Activated CD8-positive, alpha-beta T cell treated with anti-CD3 and anti-CD28 coated beads for 36 hours (primary cell): ENCODE data around the gene PPP2R5D. TPM values are rescaled to one million over a fixed set of nuclear protein-coding genes. Genes with fewer than 3 reads are reported as not detected.
"Not testable (repeated sequence)": the region's sequence is repeated elsewhere in the genome, so short reads cannot be mapped to it uniquely, and the experiment has no call there.

ENCODE experiments used
- ATAC-seq: fragments of 200-7000 bp; cut with Tn5 transposase; one replicate; pipeline ENCODE4 v1.10.0; 2021; ENCODE audit warnings: mild to moderate bottlenecking, moderate library complexity
- CTCF ChIA-PET: fragments of 350-600 bp; sonication (Branson Sonifier 250); formaldehyde crosslinking; loops from one replicate; lab custom pipeline; 2021; ENCODE audit warnings: antibody characterized with exemption; lab: Charles Lee
- POLR2A ChIA-PET: fragments of 350-600 bp; sonication (Branson Sonifier 250); formaldehyde crosslinking; loops from one replicate; lab custom pipeline; 2021; ENCODE audit warnings: antibody characterized with exemption; lab: Charles Lee
- DNase-seq: peaks from one replicate; pipeline ENCODE4 v3.0.0-alpha.2; 2020
- H3K27ac Mint-ChIP-seq: one replicate; pipeline ENCODE4 v1.8.0; 2021; ENCODE audit warnings: mild to moderate bottlenecking, mixed read lengths
- H3K27me3 Mint-ChIP-seq: one replicate; pipeline ENCODE4 v1.8.0; 2021; ENCODE audit warnings: mixed read lengths
- H3K36me3 Mint-ChIP-seq: one replicate; pipeline ENCODE4 v1.8.0; 2021; ENCODE audit warnings: low read depth, mixed read lengths
- H3K4me1 Mint-ChIP-seq: one replicate; pipeline ENCODE4 v1.8.0; 2021; ENCODE audit warnings: low read depth, mixed read lengths
- H3K4me3 Mint-ChIP-seq: one replicate; pipeline ENCODE4 v1.8.0; 2021; ENCODE audit warnings: mild to moderate bottlenecking, moderate library complexity, mixed read lengths
- H3K9me3 Mint-ChIP-seq: one replicate; pipeline ENCODE4 v1.8.0; 2021; ENCODE audit warnings: mixed read lengths
- intact Hi-C: fragments of 100-400 bp; cut with micrococcal nuclease; formaldehyde crosslinking; loops from one replicate; pipeline ENCODE4 v1.10.0; 2022
- total RNA-seq, 2 experiments: library from RNA; stranded (reverse); gene quantifications; one replicate each; pipeline ENCODE4 v1.2.3, GENCODE V29; 2021
- TF ChIP-seq, protein P1 (sequence below): fragments of 200-600 bp; IDR thresholded peaks from one replicate; pipeline ENCODE4 v1.8.0; 2022; ENCODE audit warnings: antibody characterized with exemption, mild to moderate bottlenecking

The PPP2R5D gene
- total RNA-seq, 2 experiments from 2014 or later, result 41.6 to 47.5 TPM

DNA sequence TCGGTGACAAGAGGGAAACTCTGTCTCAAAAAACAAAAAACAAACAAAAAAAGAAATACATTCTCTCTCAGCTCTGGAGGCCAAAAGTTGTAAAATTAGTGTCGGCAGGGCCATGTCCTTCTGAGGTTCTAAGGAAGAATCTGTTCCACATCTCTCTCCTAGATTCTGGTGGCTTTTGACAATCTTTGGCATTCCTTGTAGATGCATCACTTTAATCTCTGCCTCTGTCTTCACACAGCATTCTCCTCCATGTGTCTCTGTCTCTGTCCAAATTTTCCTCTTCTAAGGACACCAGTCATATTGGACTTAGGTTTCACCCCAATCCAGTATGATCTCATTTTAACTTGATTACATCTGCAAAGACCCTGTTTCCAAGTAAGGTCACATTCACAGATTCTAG is 9.1 kb downstream of the PPP2R5D start:
- H3K27ac Mint-ChIP-seq, result no peak overlapping the region
- peaks cover 8% of the 10 kb centered on the region for H3K4me1 Mint-ChIP-seq
- H3K9me3 Mint-ChIP-seq, result no peaks in the 10 kb centered on the region
- intact Hi-C loops, result no loop called here
- H3K27me3 Mint-ChIP-seq, result no peaks in the 10 kb centered on the region
- TF ChIP-seq, protein P1, sequence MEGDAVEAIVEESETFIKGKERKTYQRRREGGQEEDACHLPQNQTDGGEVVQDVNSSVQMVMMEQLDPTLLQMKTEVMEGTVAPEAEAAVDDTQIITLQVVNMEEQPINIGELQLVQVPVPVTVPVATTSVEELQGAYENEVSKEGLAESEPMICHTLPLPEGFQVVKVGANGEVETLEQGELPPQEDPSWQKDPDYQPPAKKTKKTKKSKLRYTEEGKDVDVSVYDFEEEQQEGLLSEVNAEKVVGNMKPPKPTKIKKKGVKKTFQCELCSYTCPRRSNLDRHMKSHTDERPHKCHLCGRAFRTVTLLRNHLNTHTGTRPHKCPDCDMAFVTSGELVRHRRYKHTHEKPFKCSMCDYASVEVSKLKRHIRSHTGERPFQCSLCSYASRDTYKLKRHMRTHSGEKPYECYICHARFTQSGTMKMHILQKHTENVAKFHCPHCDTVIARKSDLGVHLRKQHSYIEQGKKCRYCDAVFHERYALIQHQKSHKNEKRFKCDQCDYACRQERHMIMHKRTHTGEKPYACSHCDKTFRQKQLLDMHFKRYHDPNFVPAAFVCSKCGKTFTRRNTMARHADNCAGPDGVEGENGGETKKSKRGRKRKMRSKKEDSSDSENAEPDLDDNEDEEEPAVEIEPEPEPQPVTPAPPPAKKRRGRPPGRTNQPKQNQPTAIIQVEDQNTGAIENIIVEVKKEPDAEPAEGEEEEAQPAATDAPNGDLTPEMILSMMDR, result no peak
- no peak overlapping the region for H3K4me3 Mint-ChIP-seq
- ATAC-seq, result no peak
- POLR2A ChIA-PET, result no interaction called here
- DNase-seq, result no peak
- CTCF ChIA-PET, result interaction anchor here (1.3 kb wide), 1 partner anchor 9 kb away, joined by 3 read pairs; no protein-coding TSS in a partner anchor
- H3K36me3 Mint-ChIP-seq, result peaks cover 14% of the 10 kb centered on the region

DNA sequence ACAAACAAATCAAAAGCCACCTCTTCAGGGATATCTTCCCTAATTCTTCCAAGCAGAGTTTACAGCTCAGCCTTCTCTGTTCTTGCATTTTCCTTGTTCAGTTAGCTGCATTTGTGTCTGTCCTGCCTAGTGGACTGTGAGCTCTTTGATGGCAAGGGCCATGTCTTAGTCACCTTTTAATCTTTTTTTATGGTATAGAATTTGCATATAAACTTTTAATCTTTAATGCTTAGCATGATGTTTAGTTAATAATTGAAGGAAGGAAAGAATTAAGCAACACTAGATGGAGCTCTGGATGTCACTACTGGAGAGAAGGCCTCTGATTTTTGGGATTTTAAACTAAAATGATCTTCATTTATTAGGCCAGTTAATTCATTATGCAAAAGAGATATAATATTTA is 12.1 kb downstream of the PPP2R5D start:
- Mint-ChIP-seq H3K4me1 (no peaks in the 10 kb centered on the region), H3K27ac (no peak overlapping the region), H3K4me3 (no peak overlapping the region), H3K27me3 (no peaks in the 10 kb centered on the region), H3K36me3 (peaks cover 4% of the 10 kb centered on the region), H3K9me3 (no peaks in the 10 kb centered on the region)
- ChIA-PET CTCF (interaction anchor here (0.6 to 1.5 kb wide), 5 partner anchors 13 to 147 kb away, joined by 3 to 7 read pairs (median 3); partner anchors contain the start of genes GNMT and RRP36), POLR2A (interaction anchor here (0.6 to 1.7 kb wide), 3 partner anchors 18 to 106 kb away, joined by 3 to 6 read pairs (median 3); partner anchors contain the start of gene PEX6)
- DNase-seq (no peak), ATAC-seq (no peak)
- intact Hi-C loops, result no loop called here
- TF ChIP-seq, protein P1, result no peak

DNA sequence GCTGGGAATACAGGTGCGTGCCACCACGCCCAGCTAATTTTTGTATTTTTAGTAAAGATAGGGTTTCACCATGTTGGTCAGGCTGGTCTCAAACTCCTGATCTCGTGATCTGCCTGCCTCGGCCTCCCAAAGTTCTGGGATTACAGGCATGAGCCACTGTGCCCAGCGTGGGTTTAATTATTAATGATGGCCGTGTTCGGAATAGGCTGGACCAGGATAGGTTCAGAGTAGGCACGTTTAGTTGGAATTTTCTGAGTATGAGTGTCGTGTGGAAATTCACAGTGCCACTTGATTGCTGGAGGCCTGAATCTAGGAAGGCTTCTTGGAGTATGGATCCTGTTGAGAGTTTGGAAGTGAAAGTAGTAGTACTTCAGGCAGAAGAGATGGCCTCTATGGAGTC is 13.8 kb downstream of the PPP2R5D start:
- H3K36me3 Mint-ChIP-seq, H3K4me1 Mint-ChIP-seq, H3K27ac Mint-ChIP-seq, H3K9me3 Mint-ChIP-seq, DNase-seq, intact Hi-C loops, H3K27me3 Mint-ChIP-seq, H3K4me3 Mint-ChIP-seq, ATAC-seq: not testable (repeated sequence)
- POLR2A ChIA-PET, result interaction anchor here (0.7 to 2.3 kb wide), 4 partner anchors 10 to 205 kb away, joined by 3 to 11 read pairs (median 4); partner anchors contain the start of gene MEA1
- CTCF ChIA-PET, result interaction anchor here (1.0 kb wide), 1 partner anchor 146 kb away, joined by 4 read pairs; no protein-coding TSS in a partner anchor

DNA sequence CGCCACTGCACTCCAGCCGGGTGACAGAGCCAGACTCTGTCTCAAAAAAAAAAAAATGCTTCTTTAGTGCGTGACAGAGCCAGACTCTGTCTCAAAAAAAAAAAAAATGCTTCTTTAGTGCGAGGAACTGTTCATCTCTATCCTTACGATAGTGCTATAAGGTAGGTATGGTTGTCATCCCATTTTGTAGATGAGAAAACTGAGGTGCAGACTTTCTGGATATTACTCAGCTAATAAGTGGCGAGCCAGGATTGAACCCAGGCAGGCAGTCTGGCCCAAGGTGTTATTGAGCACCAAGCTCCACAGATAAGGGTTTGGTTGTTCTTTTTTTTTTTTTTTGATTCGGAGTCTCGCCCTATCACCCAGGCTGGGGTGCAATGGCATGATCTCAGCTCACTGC is 17.5 kb downstream of the PPP2R5D start:
- no peak overlapping the region for H3K4me3 Mint-ChIP-seq

DNA sequence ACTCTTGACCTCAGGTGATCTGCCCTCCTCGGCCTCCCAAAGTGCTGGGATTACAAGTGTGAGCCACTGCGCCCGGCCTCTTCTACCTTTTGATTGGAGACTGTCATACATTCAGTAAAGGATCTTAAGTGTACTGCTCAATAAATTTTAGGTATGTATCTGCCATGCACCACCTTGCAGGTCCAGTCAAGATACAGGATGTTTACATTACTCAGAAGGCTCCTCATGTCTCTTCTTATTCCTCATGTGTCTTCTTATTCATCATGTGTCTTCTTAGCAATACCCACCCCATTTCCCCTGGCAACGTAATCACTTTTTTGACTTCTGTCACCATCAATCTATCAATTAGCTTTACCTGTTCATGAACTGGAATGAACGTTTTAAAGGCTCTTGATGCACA is 21.5 kb downstream of the PPP2R5D start:
- Mint-ChIP-seq H3K9me3 (no peaks in the 10 kb centered on the region), H3K4me3 (no peak overlapping the region), H3K36me3 (peaks cover 11% of the 10 kb centered on the region), H3K27me3 (no peaks in the 10 kb centered on the region), H3K27ac (no peak overlapping the region), H3K4me1 (peaks cover 2% of the 10 kb centered on the region)
- DNase-seq (no peak), ATAC-seq (no peak)
- TF ChIP-seq, protein P1, result no peak
- intact Hi-C loops, result no loop called here
- CTCF ChIA-PET, result interaction anchor here (0.9 to 1.5 kb wide), 5 partner anchors 18 to 138 kb away, joined by 3 to 5 read pairs (median 3); no protein-coding TSS in a partner anchor
- POLR2A ChIA-PET, result interaction anchor here (1.1 kb wide), 1 partner anchor 76 kb away, joined by 3 read pairs; the partner anchor contains the start of gene CNPY3

More for the DNA sequence above, 17.5 kb downstream of the PPP2R5D start:
- Mint-ChIP-seq H3K27ac (no peak overlapping the region), H3K4me1 (no peaks in the 10 kb centered on the region), H3K36me3 (peaks cover 5% of the 10 kb centered on the region), H3K27me3 (no peaks in the 10 kb centered on the region), H3K9me3 (no peaks in the 10 kb centered on the region)
- intact Hi-C loops, result no loop called here
- DNase-seq (no peak), ATAC-seq (no peak)
- ChIA-PET POLR2A (interaction anchor here (1.3 kb wide), 1 partner anchor 14 kb away, joined by 5 read pairs; no protein-coding TSS in a partner anchor), CTCF (interaction anchor here (0.6 kb wide), 1 partner anchor 11 kb away, joined by 3 read pairs; no protein-coding TSS in a partner anchor)
- TF ChIP-seq, protein P1, result no peak
